H1 (cell line): ENCODE results near the gene LYVE1. TPM values are rescaled to one million over a fixed set of nuclear protein-coding genes. Genes with fewer than 3 reads are reported as not detected.

Source experiments
- CTCF ChIA-PET: fragments of 300-600 bp; sonication (Branson Sonifier 250); formaldehyde crosslinking; loops from one replicate; lab custom pipeline; 2021; ENCODE audit not compliant: partially characterized antibody; lab: Charles Lee
- POLR2A ChIA-PET: fragments of 300-600 bp; sonication (Branson Sonifier 250); formaldehyde crosslinking; loops from one replicate; lab custom pipeline; 2021; ENCODE audit warnings: inconsistent platforms; ENCODE audit not compliant: partially characterized antibody; lab: Charles Lee
- DNase-seq, 2 experiments: peaks; one replicate each; pipeline versions ENCODE4 v3.0.0 to v3.0.0-alpha.2; 2010 to 2022; ENCODE audit warnings: low spot score in 2 of 2, low read depth in 1 of 2, mixed read lengths in 1 of 2
- FAIRE-seq: peaks from 2 replicates; lab custom pipeline; 2011; peaks lifted over from hg19 to GRCh38; lab: Jason Lieb, UNC
- H2AFZ ChIP-seq: 2 replicates; pipeline ENCODE4 v1.8.1; 2012; ENCODE audit warnings: low read length, inconsistent platforms
- H2AK5ac ChIP-seq: 2 replicates; pipeline ENCODE4 v1.6.1; 2013; ENCODE audit warnings: low read depth, low read length
- H2BK120ac ChIP-seq: replicated peaks from 2 replicates; pipeline ENCODE3; 2013; ENCODE audit warnings: low read depth, low read length, inconsistent platforms
- H2BK12ac ChIP-seq: 2 replicates; pipeline ENCODE4 v1.6.1; 2013; ENCODE audit warnings: low read depth, low read length
- H2BK15ac ChIP-seq: 2 replicates; pipeline ENCODE4 v1.6.1; 2013; ENCODE audit warnings: low read length
- H2BK20ac ChIP-seq: 2 replicates; pipeline ENCODE4 v1.6.1; 2013; ENCODE audit warnings: low read length
- H2BK5ac ChIP-seq: 2 replicates; pipeline ENCODE4 v1.6.1; 2013; ENCODE audit warnings: low read depth, low read length
- H3K14ac ChIP-seq: 2 replicates; pipeline ENCODE4 v1.6.1; 2013; ENCODE audit warnings: inconsistent platforms; ENCODE audit not compliant: insufficient read length
- H3K18ac ChIP-seq: 2 replicates; pipeline ENCODE4 v1.6.1; 2013; ENCODE audit warnings: low read length; ENCODE audit errors: extremely low read depth
- H3K23ac ChIP-seq: 2 replicates; pipeline ENCODE4 v1.6.1; 2013; ENCODE audit warnings: inconsistent platforms; ENCODE audit not compliant: insufficient read length
- H3K23me2 ChIP-seq: 2 replicates; pipeline ENCODE4 v1.6.1; 2013; ENCODE audit warnings: low read depth, low read length
- H3K27ac ChIP-seq: 2 replicates; pipeline ENCODE4 v1.6.1; 2011; ENCODE audit warnings: low read depth, low read length, inconsistent platforms
- H3K27me3 ChIP-seq, 4 experiments: replicated peaks in 1 of 4; 1 replicate in 1 of 4; 2 replicates in 3 of 4; pipeline versions ENCODE4 v1.6.1 to v1.8.1; 2011 to 2013; ENCODE audit warnings: low read length in 3 of 4, mild to moderate bottlenecking in 3 of 4, inconsistent platforms in 2 of 4, mixed read lengths in 2 of 4, moderate library complexity in 1 of 4; ENCODE audit not compliant: control insufficient read depth in 3 of 4, insufficient read depth in 3 of 4; ENCODE audit errors: extremely low read depth in 1 of 4
- H3K36me3 ChIP-seq, 4 experiments: 2 replicates each; pipeline versions ENCODE4 v1.6.1 to v1.8.1; 2011 to 2013; ENCODE audit warnings: mild to moderate bottlenecking in 4 of 4, low read length in 3 of 4, moderate library complexity in 2 of 4, control low read depth in 1 of 4, inconsistent platforms in 1 of 4; ENCODE audit not compliant: insufficient read depth in 4 of 4, control insufficient read depth in 2 of 4
- H3K4ac ChIP-seq: replicated peaks from 2 replicates; pipeline ENCODE3; 2013; ENCODE audit warnings: low read length, low read depth, mixed read lengths, inconsistent platforms; ENCODE audit not compliant: insufficient read length
- H3K4me1 ChIP-seq, 4 experiments: replicated peaks in 1 of 4; 1 replicate in 1 of 4; 2 replicates in 3 of 4; pipeline versions ENCODE4 v1.6.1 to v1.8.1; 2011 to 2013; ENCODE audit warnings: low read length in 3 of 4, inconsistent platforms in 2 of 4, mixed read lengths in 1 of 4; ENCODE audit not compliant: insufficient read depth in 4 of 4, control insufficient read depth in 3 of 4
- H3K4me2 ChIP-seq, 2 experiments: 2 replicates each; pipeline versions ENCODE4 v1.6.1 to v1.8.1; 2011 to 2013; ENCODE audit warnings: low read depth in 2 of 2, low read length in 2 of 2, control low read depth in 1 of 2, inconsistent platforms in 1 of 2, mild to moderate bottlenecking in 1 of 2; ENCODE audit not compliant: insufficient read depth in 1 of 2
- H3K4me3 ChIP-seq, 4 experiments: fragments of 200-600, 300-600 bp in 1 of 4; sonication (generic), shearing (Covaris generic), sonication (Bioruptor Twin) in 1 of 4; 2 replicates each; pipeline versions ENCODE4 v1.5.1 to v1.8.1; 2011 to 2016; ENCODE audit warnings: low read length in 4 of 4, low read depth in 3 of 4, control low read depth in 2 of 4, inconsistent platforms in 2 of 4, mild to moderate bottlenecking in 2 of 4, mixed read lengths in 1 of 4, moderate library complexity in 1 of 4; ENCODE audit not compliant: insufficient read depth in 2 of 4; ENCODE audit errors: extremely low read depth in 1 of 4
- H3K56ac ChIP-seq: replicated peaks from 2 replicates; pipeline ENCODE3; 2013; ENCODE audit warnings: low read depth, mild to moderate bottlenecking, mixed read lengths, low read length, inconsistent platforms; ENCODE audit not compliant: insufficient read length
- H3K79me1 ChIP-seq: 2 replicates; pipeline ENCODE4 v1.6.1; 2013; ENCODE audit warnings: low read depth, low read length, control low read depth
- H3K79me2 ChIP-seq, 2 experiments: 2 replicates each; pipeline versions ENCODE4 v1.6.1 to v1.8.1; 2012 to 2013; ENCODE audit warnings: low read length in 2 of 2, mild to moderate bottlenecking in 2 of 2, inconsistent platforms in 1 of 2; ENCODE audit not compliant: insufficient read depth in 2 of 2, control insufficient read depth in 1 of 2
- H3K9ac ChIP-seq, 4 experiments: replicated peaks in 1 of 4; 1 replicate in 1 of 4; 2 replicates in 3 of 4; pipeline versions ENCODE4 v1.6.1 to v1.8.1; 2011 to 2013; ENCODE audit warnings: low read depth in 3 of 4, low read length in 3 of 4, control low read depth in 2 of 4, mild to moderate bottlenecking in 2 of 4, moderate library complexity in 2 of 4, inconsistent platforms in 1 of 4; ENCODE audit errors: extremely low read depth in 1 of 4
- H3K9me3 ChIP-seq, 2 experiments: 2 replicates each; pipeline versions ENCODE4 v1.6.1 to v1.8.1; 2012 to 2013; ENCODE audit warnings: mild to moderate bottlenecking in 2 of 2, moderate library complexity in 2 of 2, control low read depth in 1 of 2, inconsistent platforms in 1 of 2, low read depth in 1 of 2, low read length in 1 of 2, mixed read lengths in 1 of 2; ENCODE audit not compliant: insufficient read depth in 2 of 2
- H4K20me1 ChIP-seq, 2 experiments: replicated peaks in 1 of 2; 2 replicates each; pipeline versions ENCODE3 to v1.8.1; 2011 to 2013; ENCODE audit warnings: inconsistent platforms in 2 of 2, low read length in 2 of 2, mild to moderate bottlenecking in 1 of 2; ENCODE audit not compliant: insufficient read depth in 2 of 2, control insufficient read depth in 1 of 2
- H4K5ac ChIP-seq: 2 replicates; pipeline ENCODE4 v1.6.1; 2013; ENCODE audit warnings: low read length, low read depth, mixed read lengths, inconsistent platforms; ENCODE audit not compliant: insufficient read length
- H4K8ac ChIP-seq: 2 replicates; pipeline ENCODE4 v1.8.0; 2013; ENCODE audit warnings: mild to moderate bottlenecking, moderate library complexity, low read length, inconsistent platforms; ENCODE audit not compliant: insufficient read depth; ENCODE audit errors: extremely low read depth
- H4K91ac ChIP-seq: replicated peaks from 2 replicates; pipeline ENCODE3; 2013; ENCODE audit warnings: low read length, mixed read lengths, inconsistent platforms; ENCODE audit not compliant: insufficient read length
- GTF2F1 ChIP-seq: IDR thresholded peaks from 2 replicates; pipeline ENCODE4 v1.6.1; 2012; ENCODE audit warnings: low read depth, low read length, improper control_type of control experiment, borderline replicate concordance
- WGBS, 2 experiments: shearing (Covaris generic) in 1 of 2; methylation state at CpG; one replicate each; pipeline versions ENCODE4 v1.1.6 to v1.1.7; 2013 to 2015; ENCODE audit warnings: low lambda C conversion rate in 2 of 2, mixed read lengths in 2 of 2, inconsistent platforms in 1 of 2, low coverage in 1 of 2, missing lambda C conversion rate in 1 of 2; ENCODE audit not compliant: insufficient replicate concordance in 2 of 2, insufficient coverage in 1 of 2, insufficient read length in 1 of 2; ENCODE audit errors: extremely low coverage in 1 of 2, missing lambda C conversion rate in 1 of 2; 5-methylcytosine and 5-hydroxymethylcytosine counted together
- polyA plus RNA-seq, 7 experiments: library from polyadenylated mRNA; depleted of rRNA in 3 of 7; stranded (reverse) in 5 of 7; unstranded in 2 of 7; fragments of >200 nt in 5 of 7; fragments of 200-250 nt in 2 of 7; gene quantifications; 1 replicate in 5 of 7; 2 replicates in 1 of 7; 4 replicates in 1 of 7; pipeline versions ENCODE4 v1.2.1 to v1.2.3, GENCODE V29; 2011 to 2013; ENCODE audit warnings: missing spikeins in 2 of 7, mixed read lengths in 2 of 7
- total RNA-seq: library from RNA; stranded (reverse); fragmentation: NEBNext Ultra II Directional; extraction: Animal tissue kit (Norgen Biotek cat#: 25700); gene quantifications from 2 replicates; pipeline ENCODE4 v1.2.1, GENCODE V29; 2021

Gene LYVE1
- total and polyA plus RNA-seq, 2 of the 8 experiments (the other 6 are each of a cell fraction or from before 2014, with no cell fraction given) = 0.09 TPM; not detected in 1

- H4K8ac ChIP-seq = no peak overlapping the region
- H2AK5ac ChIP-seq = no peak overlapping the region
- no peak overlapping the region for H3K4me2 ChIP-seq
- H3K23ac ChIP-seq = no peak overlapping the region
- H3K4me3 ChIP-seq = no peak overlapping the region
- H3K56ac ChIP-seq = no peak overlapping the region
- no peak overlapping the region for H3K9ac ChIP-seq
- H2BK120ac ChIP-seq = no peak overlapping the region
- DNase-seq (no peak), FAIRE-seq (no peak)
- H4K5ac ChIP-seq = no peak overlapping the region
- H2BK5ac ChIP-seq = no peak overlapping the region
- H3K14ac ChIP-seq = no peak overlapping the region
- H2BK20ac ChIP-seq = no peak overlapping the region
- H3K9me3 ChIP-seq = no peaks in the 10 kb centered on the region
- no peak overlapping the region for H3K18ac ChIP-seq
- H3K27me3 ChIP-seq = no peaks in the 10 kb centered on the region
- H3K79me2 ChIP-seq = no peaks in the 10 kb centered on the region
- no peak overlapping the region for H3K4ac ChIP-seq
- 89% methylated on average over 2 of the region's 2 CpGs; no CpG with 5 or more reads in 1 of the 2 experiments for WGBS, 2 experiments
- CTCF ChIA-PET = interaction anchor here (0.5 to 2.0 kb wide), 5 partner anchors 9 to 72 kb away, joined by 3 to 9 read pairs (median 4); no protein-coding TSS in a partner anchor
- no peaks in the 10 kb centered on the region for H3K4me1 ChIP-seq
- no peaks in the 10 kb centered on the region for H3K79me1 ChIP-seq
- POLR2A ChIA-PET = no interaction called here
- H2AFZ ChIP-seq = no peak overlapping the region
- no peaks in the 10 kb centered on the region for H3K36me3 ChIP-seq
- no peak overlapping the region for H2BK12ac ChIP-seq
- H4K20me1 ChIP-seq = no peaks in the 10 kb centered on the region
- no peaks in the 10 kb centered on the region for H3K23me2 ChIP-seq
- no peak overlapping the region for H2BK15ac ChIP-seq
- no peak overlapping the region for H3K27ac ChIP-seq
- no peak overlapping the region for H4K91ac ChIP-seq
- TF ChIP-seq GTF2F1 = no peak
Observed at GRCh38 chr11:10588904-10589303, 20.4 kb upstream of the LYVE1 start.
